HG02870 (cell line): ENCODE results near the gene PLD3.
A peak's percentile ranks its signal among the peaks of the same experiment; 100 is the strongest.

Experiments used
- ATAC-seq: cut with Tn5 transposase; IDR thresholded peaks from one replicate; pipeline ENCODE4 v1.9.1; 2021; ENCODE audit warnings: mild to moderate bottlenecking, moderate library complexity; ENCODE audit not compliant: unreplicated experiment

Gene PLD3

GRCh38 chr19:40425450-40426287 lies 77.2 kb downstream of the PLD3 start, which contains the start of gene SERTAD1:
Gene SERTAD1, minus strand, starts transcription at chr19:40425992. Its CDS starts 2,446 bp downstream, at chr19:40423546.
- ATAC-seq, result peak; percentile 76
